Brain microvascular endothelial cell (primary cell): ENCODE data around the gene IVL.

Source experiments
- DNase-seq: peaks from one replicate; pipeline ENCODE4 v3.0.0-alpha.2; 2020
- H3K27ac ChIP-seq: fragments of 250-450 bp; sonication (Bioruptor Pico); 2 replicates; pipeline ENCODE4 v1.5.1; 2020; ENCODE audit warnings: mild to moderate bottlenecking, moderate library complexity
- H3K27me3 ChIP-seq: fragments of 250-450 bp; sonication (Bioruptor Pico); replicated peaks from 2 replicates; pipeline ENCODE4 v1.5.1; 2020; ENCODE audit warnings: mild to moderate bottlenecking
- H3K36me3 ChIP-seq: fragments of 250-450 bp; sonication (Bioruptor Pico); replicated peaks from 2 replicates; pipeline ENCODE4 v1.5.1; 2020; ENCODE audit warnings: mild to moderate bottlenecking
- H3K4me3 ChIP-seq: 2 replicates; pipeline ENCODE4 v1.5.1; 2011; ENCODE audit warnings: low read depth, mild to moderate bottlenecking, control low read depth, low read length, moderate library complexity
- in situ Hi-C: cut with HindIII; loops from 2 replicates; pipeline ENCODE4 v1.10.0; 2017; ENCODE audit warnings: low sequenced_read_pairs, low pct_ligation_motif_present
- TF ChIP-seq, protein P1 (sequence below): IDR thresholded peaks from 2 replicates; pipeline ENCODE4 v1.5.1; 2011; ENCODE audit warnings: low read depth, mild to moderate bottlenecking, moderate library complexity, low read length, control low read depth, inconsistent platforms; ENCODE audit errors: missing control alignments

The IVL gene, protein sequence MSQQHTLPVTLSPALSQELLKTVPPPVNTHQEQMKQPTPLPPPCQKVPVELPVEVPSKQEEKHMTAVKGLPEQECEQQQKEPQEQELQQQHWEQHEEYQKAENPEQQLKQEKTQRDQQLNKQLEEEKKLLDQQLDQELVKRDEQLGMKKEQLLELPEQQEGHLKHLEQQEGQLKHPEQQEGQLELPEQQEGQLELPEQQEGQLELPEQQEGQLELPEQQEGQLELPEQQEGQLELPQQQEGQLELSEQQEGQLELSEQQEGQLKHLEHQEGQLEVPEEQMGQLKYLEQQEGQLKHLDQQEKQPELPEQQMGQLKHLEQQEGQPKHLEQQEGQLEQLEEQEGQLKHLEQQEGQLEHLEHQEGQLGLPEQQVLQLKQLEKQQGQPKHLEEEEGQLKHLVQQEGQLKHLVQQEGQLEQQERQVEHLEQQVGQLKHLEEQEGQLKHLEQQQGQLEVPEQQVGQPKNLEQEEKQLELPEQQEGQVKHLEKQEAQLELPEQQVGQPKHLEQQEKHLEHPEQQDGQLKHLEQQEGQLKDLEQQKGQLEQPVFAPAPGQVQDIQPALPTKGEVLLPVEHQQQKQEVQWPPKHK

DNA sequence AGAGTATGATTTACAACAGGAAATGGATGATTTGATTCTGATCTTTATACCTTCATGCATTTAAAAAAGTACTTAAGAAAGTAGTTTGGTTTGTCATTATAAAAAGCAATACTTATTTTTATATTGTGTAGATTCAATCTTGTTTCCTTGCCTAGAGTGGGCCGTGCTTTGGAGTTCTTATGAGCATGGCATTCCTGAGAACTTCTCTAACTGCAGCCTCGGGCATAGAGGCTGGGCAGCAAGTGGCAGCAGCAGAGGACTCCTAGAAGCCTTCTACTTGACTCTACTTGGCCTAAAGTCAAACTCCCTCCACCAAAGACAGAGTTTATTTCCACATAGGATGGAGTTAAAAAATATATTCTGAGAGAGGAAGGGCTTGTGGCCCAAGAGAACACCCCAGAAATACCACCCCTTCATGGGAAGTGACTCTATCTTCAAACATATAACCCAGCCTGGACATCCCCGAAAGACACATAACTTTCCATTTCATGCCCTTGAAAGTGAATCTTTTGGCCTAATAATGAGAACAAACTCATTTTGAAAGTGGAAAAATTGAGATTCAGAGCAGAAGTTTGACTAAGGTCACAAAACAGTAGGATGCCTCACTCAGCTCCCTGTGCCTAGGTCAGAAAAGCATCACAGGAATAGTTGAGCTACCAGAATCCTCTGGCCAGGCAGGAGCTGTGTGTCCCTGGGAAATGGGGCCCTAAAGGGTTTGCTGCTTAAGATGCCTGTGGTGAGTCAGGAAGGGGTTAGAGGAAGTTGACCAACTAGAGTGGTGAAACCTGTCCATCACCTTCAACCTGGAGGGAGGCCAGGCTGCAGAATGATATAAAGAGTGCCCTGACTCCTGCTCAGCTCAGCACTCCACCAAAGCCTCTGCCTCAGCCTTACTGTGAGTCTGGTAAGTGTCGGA is at the start of gene IVL:
Gene IVL, plus strand, starts transcription at position 861 of the 916 bp plus-strand sequence. CDS start 1,252 bp downstream, outside the sequence.
- in situ Hi-C loops = no loop called here
- H3K27ac ChIP-seq = no peak within 1 kb of the TSS
- no peak for DNase-seq
- no peak within 1 kb of the TSS for H3K4me3 ChIP-seq
- H3K36me3 ChIP-seq = no peaks in the 10 kb centered on the region
- H3K27me3 ChIP-seq = no peaks in the 10 kb centered on the region
- TF ChIP-seq, protein P1, sequence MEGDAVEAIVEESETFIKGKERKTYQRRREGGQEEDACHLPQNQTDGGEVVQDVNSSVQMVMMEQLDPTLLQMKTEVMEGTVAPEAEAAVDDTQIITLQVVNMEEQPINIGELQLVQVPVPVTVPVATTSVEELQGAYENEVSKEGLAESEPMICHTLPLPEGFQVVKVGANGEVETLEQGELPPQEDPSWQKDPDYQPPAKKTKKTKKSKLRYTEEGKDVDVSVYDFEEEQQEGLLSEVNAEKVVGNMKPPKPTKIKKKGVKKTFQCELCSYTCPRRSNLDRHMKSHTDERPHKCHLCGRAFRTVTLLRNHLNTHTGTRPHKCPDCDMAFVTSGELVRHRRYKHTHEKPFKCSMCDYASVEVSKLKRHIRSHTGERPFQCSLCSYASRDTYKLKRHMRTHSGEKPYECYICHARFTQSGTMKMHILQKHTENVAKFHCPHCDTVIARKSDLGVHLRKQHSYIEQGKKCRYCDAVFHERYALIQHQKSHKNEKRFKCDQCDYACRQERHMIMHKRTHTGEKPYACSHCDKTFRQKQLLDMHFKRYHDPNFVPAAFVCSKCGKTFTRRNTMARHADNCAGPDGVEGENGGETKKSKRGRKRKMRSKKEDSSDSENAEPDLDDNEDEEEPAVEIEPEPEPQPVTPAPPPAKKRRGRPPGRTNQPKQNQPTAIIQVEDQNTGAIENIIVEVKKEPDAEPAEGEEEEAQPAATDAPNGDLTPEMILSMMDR = no peak

DNA sequence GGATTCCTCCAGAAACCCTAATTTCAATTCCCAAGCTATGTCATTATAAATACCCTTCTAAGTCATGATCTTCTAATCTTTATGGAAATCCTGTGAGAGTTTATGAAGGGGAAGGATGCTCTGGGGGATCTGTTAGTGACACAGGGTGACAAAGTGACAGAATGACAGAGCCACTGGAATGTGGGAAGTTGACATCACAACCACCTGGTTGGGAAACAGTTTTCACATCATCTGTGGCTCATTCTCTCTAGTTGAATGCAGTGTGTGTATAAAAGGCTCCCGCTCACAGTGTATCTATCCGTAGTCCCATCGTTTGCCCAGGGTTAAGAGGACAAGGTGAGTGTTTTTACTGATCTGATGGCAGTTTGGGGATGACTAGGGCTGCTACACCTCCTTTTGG is 48.6 kb upstream of the IVL start, which contains the start of gene LCE7A:
Gene LCE7A, plus strand, starts transcription at position 301 of the 400 bp plus-strand sequence. CDS start 702 bp downstream, outside the sequence.
- H3K27ac ChIP-seq = no peak within 1 kb of the TSS
- TF ChIP-seq, protein P1 = no peak
- in situ Hi-C loops = no loop called here
- no peaks in the 10 kb centered on the region for H3K36me3 ChIP-seq
- no peaks in the 10 kb centered on the region for H3K27me3 ChIP-seq
- no peak for DNase-seq
- H3K4me3 ChIP-seq = no peak within 1 kb of the TSS

DNA sequence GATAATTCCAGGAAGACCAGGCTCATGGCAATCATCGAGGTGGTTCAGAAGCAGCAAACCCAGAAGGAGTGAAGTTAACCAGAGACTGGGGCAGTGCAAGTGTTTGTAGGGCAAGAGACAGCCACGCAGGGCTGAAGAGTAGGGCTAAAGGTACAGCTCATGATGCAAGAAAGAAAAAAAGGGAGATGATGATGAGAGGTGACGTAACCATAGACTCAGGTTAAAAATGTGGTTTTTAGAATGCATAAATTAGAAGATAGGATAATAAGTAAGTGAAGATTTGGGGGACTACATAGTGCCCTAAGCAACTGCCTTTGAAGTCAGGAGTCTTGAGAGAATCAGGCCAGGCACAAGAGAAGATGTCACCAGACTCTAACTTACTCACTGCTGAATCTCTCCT is 48.2 kb upstream of the IVL start:
- Histone ChIP-seq H3K27me3 (no peaks in the 10 kb centered on the region), H3K36me3 (no peaks in the 10 kb centered on the region), H3K27ac (no peak overlapping the region), H3K4me3 (no peak overlapping the region)
- TF ChIP-seq, protein P1 = no peak
- in situ Hi-C loops = no loop called here
- no peak for DNase-seq

DNA sequence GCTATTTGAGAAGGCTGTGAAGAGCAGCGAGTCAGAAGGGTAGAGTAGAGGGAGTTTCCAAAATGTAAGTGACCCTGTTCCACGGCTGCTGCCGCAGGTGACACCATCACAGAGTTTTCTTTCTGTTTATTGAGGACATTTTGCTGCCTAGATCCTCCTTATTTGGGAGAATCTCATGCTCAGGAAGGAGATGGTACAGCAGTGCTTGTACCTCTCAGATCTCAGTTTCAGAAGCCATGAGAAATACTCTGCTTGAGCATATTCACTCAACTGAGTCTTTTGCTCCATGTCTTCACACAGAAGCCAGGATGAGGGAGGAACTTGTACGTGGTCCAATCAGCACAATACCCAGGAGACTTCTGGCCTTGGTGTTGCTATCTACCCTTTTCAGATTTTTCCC is 47.0 kb upstream of the IVL start:
- Histone ChIP-seq H3K27me3 (no peaks in the 10 kb centered on the region), H3K4me3 (no peak overlapping the region), H3K36me3 (no peaks in the 10 kb centered on the region), H3K27ac (no peak overlapping the region)
- DNase-seq = no peak
- TF ChIP-seq, protein P1 = no peak
- in situ Hi-C loops = no loop called here

DNA sequence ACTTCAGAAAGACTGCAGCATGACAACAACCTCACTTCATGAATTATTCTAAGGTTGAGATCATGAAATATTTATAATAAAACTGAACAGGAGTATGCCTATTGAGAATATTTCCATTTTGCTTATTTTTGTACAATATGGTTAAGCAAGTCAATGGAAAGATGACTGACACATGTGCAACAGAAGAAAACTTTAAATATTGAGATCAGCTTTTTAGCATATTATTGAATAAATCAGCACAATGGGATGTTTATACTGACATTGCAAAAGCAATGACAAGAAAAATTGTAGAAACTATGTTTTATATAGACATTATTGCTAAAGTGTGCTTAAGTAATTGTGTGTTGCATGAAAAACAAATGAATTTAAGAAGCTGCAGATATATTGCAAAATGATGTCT is 43.9 kb upstream of the IVL start:
- DNase-seq = no peak
- TF ChIP-seq, protein P1 = no peak
- H3K27me3 ChIP-seq = no peaks in the 10 kb centered on the region
- H3K36me3 ChIP-seq = no peaks in the 10 kb centered on the region
- no peak overlapping the region for H3K4me3 ChIP-seq
- in situ Hi-C loops = no loop called here
- H3K27ac ChIP-seq = no peak overlapping the region
